Limb (tissue), 2 donors: ENCODE results near the gene CSMD2.

Experiments used
- DNase-seq, 2 donors: peaks; one replicate each; pipeline ENCODE4 v3.0.0-alpha.2; 2016; ENCODE audit errors: extremely low spot score in 2 of 2

Gene CSMD2

DNA sequence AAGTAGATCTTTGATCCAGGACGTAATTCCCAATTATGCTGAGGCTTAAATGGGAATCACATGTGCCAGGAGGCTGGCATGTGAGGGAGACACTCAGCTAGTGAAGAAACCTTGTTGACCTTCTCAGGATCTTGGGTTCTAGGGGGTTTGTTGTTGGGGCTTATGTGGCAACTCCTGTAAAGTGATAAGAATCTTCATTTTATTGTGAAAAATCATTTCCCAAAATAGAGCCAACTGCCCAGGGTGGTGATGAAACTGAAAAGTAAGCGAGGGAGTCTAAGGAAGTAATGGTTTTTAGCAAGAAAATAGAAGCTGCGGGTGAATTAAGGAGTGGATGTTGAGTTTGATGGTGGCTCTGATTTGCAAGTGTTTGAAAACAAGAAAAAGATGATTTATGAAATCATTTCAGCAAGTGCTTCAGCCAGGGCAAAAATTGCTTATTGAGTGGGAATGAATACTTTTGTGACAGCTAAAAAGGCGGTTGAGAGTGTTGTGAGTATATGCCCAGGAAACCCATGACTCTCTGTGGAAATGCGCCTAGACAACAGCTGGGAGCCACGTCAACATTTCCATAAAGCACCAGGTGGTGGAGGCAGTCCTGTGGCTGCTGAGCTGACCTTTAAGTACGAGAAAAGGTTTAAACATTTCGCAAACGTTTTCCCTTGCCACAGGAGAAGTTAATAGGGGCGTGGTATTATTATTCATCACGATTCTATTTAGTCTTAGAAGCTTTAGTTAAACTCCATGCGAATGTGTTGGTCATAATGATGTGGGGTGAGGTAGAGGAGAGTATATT lies 198.5 kb downstream of the CSMD2 start:
- no peak for DNase-seq

DNA sequence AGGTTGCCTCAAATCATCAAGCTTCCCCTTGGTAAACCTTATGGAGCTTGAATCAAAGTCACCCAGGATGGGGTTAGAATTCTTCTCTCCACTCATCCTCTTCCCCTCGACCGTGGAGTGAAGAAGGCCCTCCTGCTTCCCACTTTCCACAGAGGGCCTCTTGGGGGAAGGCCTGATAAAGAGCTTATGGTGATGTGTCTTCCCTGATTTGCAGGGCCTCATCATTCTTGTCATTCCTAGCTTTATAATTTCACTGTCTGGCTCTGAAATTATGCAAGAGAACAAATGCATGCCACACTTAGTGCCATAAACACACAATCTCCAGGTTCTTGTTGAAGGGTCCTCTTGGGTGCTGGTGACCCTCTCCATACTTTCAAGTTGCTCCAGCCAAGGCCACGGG lies 199.9 kb downstream of the CSMD2 start:
- DNase-seq, result no peak

GRCh38 chr1:33962061-33962460 lies 203.0 kb downstream of the CSMD2 start:
- no peak for DNase-seq

GRCh38 chr1:33960188-33960895 lies 204.7 kb downstream of the CSMD2 start:
- no peak for DNase-seq

- peak in 1 of 2 donors; percentile 39 for DNase-seq
Measured at GRCh38 chr1:33957854-33958253, 207.2 kb downstream of the CSMD2 start.

DNA sequence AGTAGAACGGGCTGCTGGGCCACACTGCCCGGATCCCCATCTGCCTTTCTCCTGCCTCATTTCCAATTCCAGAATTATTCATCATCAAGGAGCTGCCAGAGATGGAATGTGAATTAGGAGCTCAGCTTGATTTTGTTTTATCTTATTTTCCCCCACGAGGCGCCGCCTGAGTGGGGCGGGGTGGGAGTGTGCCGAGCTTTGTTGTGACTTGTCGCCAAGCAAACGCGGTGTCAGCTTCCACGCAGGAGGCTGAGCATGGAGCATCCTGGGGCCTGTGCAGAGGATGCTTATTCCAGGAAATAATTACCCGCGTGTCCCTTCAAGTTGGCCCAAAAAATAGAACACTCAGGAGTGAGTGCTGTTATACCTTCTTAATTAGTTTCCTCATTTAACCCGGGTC lies 209.9 kb downstream of the CSMD2 start:
- DNase-seq, result no peak

GRCh38 chr1:33949570-33949969 lies 215.5 kb downstream of the CSMD2 start:
- no peak for DNase-seq

GRCh38 chr1:33948291-33948690 lies 216.7 kb downstream of the CSMD2 start:
- DNase-seq, result no peak

DNA sequence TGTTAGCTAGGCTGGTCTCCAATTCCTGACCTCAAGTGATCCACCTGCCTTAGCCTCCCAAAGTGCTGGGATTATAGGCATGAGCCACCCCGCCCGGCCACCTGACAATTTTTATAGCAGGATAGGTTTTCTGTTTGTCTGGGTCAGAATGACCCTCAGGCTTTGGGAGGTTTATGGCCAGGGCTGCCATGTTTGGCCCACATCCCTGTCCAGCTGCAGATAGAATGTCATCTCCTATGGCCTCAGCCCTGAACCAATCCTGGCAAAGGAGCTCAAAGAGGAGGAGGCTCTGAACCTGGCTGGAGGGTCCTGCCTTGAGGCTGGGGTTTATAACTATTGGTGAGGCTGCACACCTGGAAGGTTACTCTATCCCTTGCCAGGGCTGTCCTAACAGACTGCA lies 218.2 kb downstream of the CSMD2 start:
- DNase-seq, result no peak

DNA sequence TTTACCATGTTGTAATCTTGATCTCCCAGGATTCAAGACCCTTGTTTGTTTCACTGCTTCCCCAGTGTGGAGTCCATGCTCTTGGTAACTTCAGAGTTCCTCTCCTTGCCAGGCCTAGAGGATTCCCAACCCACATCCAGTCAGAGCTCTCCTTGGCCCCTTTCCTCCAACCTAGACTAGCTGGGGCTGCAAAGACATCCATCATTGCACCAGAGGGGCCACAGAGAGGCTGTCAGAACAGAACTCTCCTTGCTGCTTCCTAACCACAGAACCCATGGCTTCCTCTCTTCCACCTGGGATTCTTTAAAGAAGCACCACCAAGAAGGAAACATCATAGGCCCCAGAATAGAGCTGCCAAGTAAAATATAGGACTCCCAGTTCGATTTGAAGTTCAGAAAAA lies 220.2 kb downstream of the CSMD2 start:
- DNase-seq, result no peak

GRCh38 chr1:33943978-33944377 lies 221.1 kb downstream of the CSMD2 start:
- no peak for DNase-seq

DNA sequence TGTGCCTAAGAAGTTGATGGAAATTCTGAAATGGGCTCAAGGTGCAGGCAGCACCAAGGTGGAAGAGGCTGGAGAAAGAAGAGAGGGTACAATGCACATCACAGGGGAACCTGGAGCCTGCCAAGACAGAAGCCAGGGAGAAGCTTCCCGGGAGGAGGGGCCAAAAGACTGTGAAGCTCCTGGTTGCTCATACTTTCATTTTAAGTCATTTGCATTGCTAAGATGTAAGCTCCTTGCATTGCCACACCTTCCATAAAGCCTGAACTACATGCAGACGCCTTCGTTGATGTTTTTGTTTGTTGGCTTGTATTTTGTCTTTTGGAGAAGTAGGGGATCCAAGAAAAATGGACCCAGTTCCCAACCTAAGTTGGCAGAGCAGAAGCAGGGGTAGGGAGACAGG lies 232.2 kb downstream of the CSMD2 start:
- DNase-seq, result no peak

DNA sequence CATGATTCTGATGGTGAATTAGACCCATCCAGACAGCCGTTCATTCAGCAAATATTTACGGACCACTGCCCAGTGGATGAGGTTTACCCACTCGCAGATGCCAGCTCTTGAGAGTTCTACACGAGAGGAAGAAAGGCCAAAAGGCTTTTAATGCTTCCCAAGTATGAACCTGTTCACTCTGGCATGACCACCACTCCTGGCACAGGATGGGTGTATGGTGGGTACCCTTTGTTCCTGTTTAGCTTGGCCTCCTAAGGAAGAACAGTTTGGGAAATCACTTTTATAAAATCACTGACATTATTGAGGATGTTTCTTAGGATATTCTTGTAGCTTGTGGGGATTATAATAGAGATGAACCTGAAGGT lies 233.9 kb downstream of the CSMD2 start:
- DNase-seq, result no peak

GRCh38 chr1:33930346-33931110 lies 234.5 kb downstream of the CSMD2 start:
- DNase-seq, result peak in 1 of 2 donors; percentile 35

DNA sequence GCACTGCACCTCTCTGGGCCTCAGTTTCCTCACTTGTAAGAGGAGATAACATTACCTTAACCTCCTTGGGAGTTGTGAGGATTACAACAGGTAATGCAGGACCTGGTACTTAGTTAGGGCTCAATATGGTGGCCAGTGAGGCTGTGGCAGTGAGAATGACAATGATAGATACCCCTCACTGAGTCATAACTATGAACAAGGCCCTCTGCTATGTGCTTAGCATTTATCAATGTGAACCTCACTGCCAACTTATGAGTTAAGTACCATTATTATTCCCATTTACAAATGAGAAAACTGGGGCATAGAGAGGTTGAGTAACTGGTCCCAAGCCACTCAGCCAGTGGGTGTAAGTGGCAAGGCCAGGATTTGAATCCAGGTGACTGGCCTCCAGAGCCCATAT lies 236.8 kb downstream of the CSMD2 start:
- DNase-seq, result no peak

DNA sequence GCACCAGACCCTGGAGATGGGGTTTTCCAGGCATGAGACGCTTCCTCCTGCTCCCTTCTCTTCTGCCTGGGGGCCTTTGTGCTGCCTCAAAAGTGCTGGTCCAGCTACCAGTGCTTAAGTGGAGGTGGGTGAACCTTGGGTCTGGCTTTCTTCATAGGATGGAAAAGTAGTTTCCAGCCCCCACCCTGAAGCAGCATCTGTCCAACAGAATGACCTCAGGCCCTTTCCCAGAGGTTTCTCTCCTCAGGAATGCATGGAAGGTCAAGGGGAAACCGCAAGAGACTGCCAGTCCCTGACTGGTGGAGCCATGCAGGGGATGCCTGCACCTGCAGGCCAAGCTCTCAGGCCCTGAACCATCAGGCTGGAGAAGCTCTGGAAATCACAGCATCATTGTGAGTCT lies 237.3 kb downstream of the CSMD2 start:
- DNase-seq, result no peak

DNA sequence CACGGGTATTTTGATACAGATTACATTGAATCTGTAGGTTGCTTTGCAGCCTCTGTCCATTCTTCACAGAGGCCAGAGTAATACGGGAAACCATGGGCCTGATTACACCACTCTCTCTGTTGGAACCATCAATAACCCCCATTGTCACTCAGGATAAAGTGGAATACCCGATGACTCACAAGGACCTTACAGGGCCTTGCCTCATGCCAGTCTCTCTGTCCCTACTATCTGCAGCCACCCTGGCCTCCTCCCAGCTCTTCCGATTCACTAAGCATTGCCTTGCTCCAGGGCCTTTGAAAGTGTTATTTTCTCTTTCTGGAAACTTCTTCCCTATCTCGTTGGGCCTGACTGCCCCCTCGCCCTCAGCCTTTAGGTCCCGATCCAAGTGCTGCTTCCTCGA lies 239.4 kb downstream of the CSMD2 start:
- no peak for DNase-seq

DNA sequence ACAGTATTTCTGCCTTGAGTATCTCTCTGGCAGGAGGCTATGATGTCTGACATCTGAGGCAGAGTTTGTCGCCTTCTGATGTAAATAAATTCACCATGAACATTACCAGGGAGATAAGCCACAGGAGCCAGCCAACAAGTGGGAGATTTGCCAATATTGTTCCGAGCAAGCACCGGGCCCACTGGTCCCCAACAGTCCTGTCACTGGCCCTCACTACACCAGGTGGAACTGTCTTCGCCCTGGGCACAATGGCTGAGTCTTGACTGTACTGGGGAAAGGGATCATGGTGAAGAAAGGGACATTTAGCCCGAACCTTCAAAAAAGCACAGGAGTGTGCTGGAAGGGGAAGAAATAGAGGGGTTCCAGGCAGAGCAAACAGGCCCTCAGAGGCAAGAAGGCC lies 243.7 kb downstream of the CSMD2 start:
- DNase-seq, result no peak

GRCh38 chr1:33918368-33918767 lies 246.7 kb downstream of the CSMD2 start:
- DNase-seq, result no peak

DNA sequence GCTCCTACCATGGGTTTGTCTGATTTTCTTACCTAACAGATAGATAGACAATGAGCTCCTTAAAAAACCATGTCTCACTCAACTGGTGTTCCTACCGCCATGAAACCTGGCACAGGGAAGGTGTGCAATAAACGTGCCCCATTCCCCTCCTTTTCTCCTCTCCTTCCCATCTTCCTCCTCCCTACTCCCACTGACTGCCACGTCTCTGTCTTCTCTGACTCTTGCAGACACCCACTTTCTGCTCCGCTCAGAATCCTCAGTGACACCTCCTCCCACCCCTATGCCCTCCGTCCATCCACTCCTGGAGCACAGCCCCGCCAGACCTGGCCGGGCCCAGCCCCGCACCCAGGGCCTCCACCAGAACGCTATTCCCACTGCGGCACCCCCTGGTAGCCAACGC lies 248.2 kb downstream of the CSMD2 start:
- no peak for DNase-seq

DNA sequence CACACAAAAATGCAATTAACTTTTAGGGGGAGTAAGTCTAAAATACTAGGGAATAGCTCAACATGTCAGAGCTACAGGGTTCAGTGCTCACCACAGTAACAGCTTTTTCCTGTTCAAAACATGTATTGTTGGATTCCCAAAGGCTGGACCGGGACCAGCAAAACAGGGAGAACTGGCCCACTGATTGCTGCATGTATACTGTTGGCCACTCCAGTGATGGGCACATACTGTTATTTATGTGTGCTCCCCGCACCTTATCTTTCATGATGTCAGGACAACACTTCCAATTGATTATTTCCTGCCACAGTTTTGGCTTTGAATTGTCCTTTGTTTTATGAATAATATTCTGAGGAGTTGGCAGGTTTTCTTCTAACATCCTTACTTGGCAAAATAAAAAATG lies 250.5 kb downstream of the CSMD2 start:
- DNase-seq, result no peak

GRCh38 chr1:33908324-33908956 lies 256.6 kb downstream of the CSMD2 start:
- DNase-seq, result no peak
